ENCODE measurements around the gene PHEX.

DNA sequence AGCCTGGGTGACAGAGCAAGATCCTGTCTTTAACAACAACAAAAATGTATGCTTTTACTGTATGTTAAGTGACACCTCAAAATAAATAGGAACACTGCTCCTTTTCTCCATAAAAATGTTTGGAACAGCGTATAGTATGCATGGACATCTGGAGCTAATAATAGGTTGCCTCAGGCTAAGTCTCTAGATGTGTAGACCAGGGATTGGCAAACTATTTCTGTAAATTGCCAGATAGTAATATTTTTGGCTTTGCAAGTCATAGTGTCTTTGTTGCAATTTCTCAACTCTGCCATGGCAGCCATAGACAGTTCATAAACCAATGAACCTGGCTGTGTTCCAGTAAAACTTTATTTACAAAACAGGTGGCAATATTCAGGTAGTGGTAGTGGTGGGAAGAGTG, 164.0 kb downstream of the PHEX start:
- TF ChIP-seq POLR2A (IDR thresholded peaks at IDR 0.05): no peak
- TF ChIP-seq, protein P1, sequence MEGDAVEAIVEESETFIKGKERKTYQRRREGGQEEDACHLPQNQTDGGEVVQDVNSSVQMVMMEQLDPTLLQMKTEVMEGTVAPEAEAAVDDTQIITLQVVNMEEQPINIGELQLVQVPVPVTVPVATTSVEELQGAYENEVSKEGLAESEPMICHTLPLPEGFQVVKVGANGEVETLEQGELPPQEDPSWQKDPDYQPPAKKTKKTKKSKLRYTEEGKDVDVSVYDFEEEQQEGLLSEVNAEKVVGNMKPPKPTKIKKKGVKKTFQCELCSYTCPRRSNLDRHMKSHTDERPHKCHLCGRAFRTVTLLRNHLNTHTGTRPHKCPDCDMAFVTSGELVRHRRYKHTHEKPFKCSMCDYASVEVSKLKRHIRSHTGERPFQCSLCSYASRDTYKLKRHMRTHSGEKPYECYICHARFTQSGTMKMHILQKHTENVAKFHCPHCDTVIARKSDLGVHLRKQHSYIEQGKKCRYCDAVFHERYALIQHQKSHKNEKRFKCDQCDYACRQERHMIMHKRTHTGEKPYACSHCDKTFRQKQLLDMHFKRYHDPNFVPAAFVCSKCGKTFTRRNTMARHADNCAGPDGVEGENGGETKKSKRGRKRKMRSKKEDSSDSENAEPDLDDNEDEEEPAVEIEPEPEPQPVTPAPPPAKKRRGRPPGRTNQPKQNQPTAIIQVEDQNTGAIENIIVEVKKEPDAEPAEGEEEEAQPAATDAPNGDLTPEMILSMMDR (IDR thresholded peaks at IDR 0.05 in 4 of 5, conservative IDR thresholded peaks at IDR 0.05 in 1 of 5): no peak

All from gastrocnemius medialis (tissue), 4 donors.